Non-pigmented ciliary epithelial cell (primary cell): ENCODE results near the gene CNTNAP2.

Experiments used
- DNase-seq: peaks from one replicate; pipeline ENCODE4 v3.0.0-alpha.2; 2010; ENCODE audit warnings: low read depth

The CNTNAP2 gene

GRCh38 chr7:146291900-146292299 lies 175.3 kb downstream of the CNTNAP2 start:
- DNase-seq: no peak

GRCh38 chr7:146296028-146296427 lies 179.4 kb downstream of the CNTNAP2 start:
- DNase-seq: no peak

GRCh38 chr7:146314962-146315361 lies 198.4 kb downstream of the CNTNAP2 start:
- DNase-seq: no peak

- no peak for DNase-seq
Observed at GRCh38 chr7:146319629-146320028, 203.0 kb downstream of the CNTNAP2 start.

- DNase-seq: no peak
Observed at GRCh38 chr7:146321301-146321700, 204.7 kb downstream of the CNTNAP2 start.

- DNase-seq: no peak
Observed at GRCh38 chr7:146331369-146331768, 214.8 kb downstream of the CNTNAP2 start.

GRCh38 chr7:146345251-146345650 lies 228.7 kb downstream of the CNTNAP2 start:
- DNase-seq: no peak

- DNase-seq: no peak
Observed at GRCh38 chr7:146346096-146346495, 229.5 kb downstream of the CNTNAP2 start.

- DNase-seq: no peak
Observed at GRCh38 chr7:146355216-146355615, 238.6 kb downstream of the CNTNAP2 start.

GRCh38 chr7:146359176-146359575 lies 242.6 kb downstream of the CNTNAP2 start:
- no peak for DNase-seq

- no peak for DNase-seq
Observed at GRCh38 chr7:146366938-146367337, 250.3 kb downstream of the CNTNAP2 start.

GRCh38 chr7:146370171-146370570 lies 253.6 kb downstream of the CNTNAP2 start:
- DNase-seq: no peak

GRCh38 chr7:146375170-146375569 lies 258.6 kb downstream of the CNTNAP2 start:
- no peak for DNase-seq

- no peak for DNase-seq
Observed at GRCh38 chr7:146378196-146378595, 261.6 kb downstream of the CNTNAP2 start.

- DNase-seq: no peak
Observed at GRCh38 chr7:146387140-146387539, 270.5 kb downstream of the CNTNAP2 start.

- DNase-seq: no peak
Observed at GRCh38 chr7:146388928-146389327, 272.3 kb downstream of the CNTNAP2 start.

GRCh38 chr7:146393346-146393745 lies 276.7 kb downstream of the CNTNAP2 start:
- DNase-seq: no peak

GRCh38 chr7:146397141-146397540 lies 280.5 kb downstream of the CNTNAP2 start:
- DNase-seq: no peak

- DNase-seq: no peak
Observed at GRCh38 chr7:146401939-146402338, 285.3 kb downstream of the CNTNAP2 start.

GRCh38 chr7:146405737-146406136 lies 289.1 kb downstream of the CNTNAP2 start:
- DNase-seq: no peak

- no peak for DNase-seq
Observed at GRCh38 chr7:146411975-146412374, 295.4 kb downstream of the CNTNAP2 start.

GRCh38 chr7:146412781-146413180 lies 296.2 kb downstream of the CNTNAP2 start:
- DNase-seq: no peak

- no peak for DNase-seq
Observed at GRCh38 chr7:146414373-146414772, 297.8 kb downstream of the CNTNAP2 start.

- no peak for DNase-seq
Observed at GRCh38 chr7:146414937-146415336, 298.3 kb downstream of the CNTNAP2 start.

GRCh38 chr7:146417176-146417575 lies 300.6 kb downstream of the CNTNAP2 start:
- DNase-seq: no peak
